HG02973 (cell line): ENCODE measurements around the gene LGALSL.
"Not testable (repeated sequence)": the region's sequence is repeated elsewhere in the genome, so short reads cannot be mapped to it uniquely, and the experiment has no call there.

Experiments used
- ATAC-seq: cut with Tn5 transposase; IDR thresholded peaks from one replicate; pipeline ENCODE4 v1.9.1; 2021; ENCODE audit warnings: moderate library complexity; ENCODE audit not compliant: unreplicated experiment

Gene LGALSL

GRCh38 chr2:64442277-64442676, 11.7 kb upstream of the LGALSL start:
- no peak for ATAC-seq

- no peak for ATAC-seq
Measured at GRCh38 chr2:64442801-64443429, 11.0 kb upstream of the LGALSL start.

GRCh38 chr2:64445970-64446369, 8.0 kb upstream of the LGALSL start:
- not testable (repeated sequence) for ATAC-seq

GRCh38 chr2:64447317-64448040, 6.5 kb upstream of the LGALSL start:
- ATAC-seq, result no peak

- ATAC-seq, result no peak
Measured at GRCh38 chr2:64448041-64448426, 5.9 kb upstream of the LGALSL start.

- no peak for ATAC-seq
Measured at GRCh38 chr2:64451051-64451450, 2.9 kb upstream of the LGALSL start.

- peak; percentile 55 for ATAC-seq
Measured at GRCh38 chr2:64454386-64455332, 697 bp downstream of the LGALSL start.

GRCh38 chr2:64455545-64455944, 1.6 kb downstream of the LGALSL start:
- no peak for ATAC-seq

- no peak for ATAC-seq
Measured at GRCh38 chr2:64456293-64456692, 2.3 kb downstream of the LGALSL start.

GRCh38 chr2:64457524-64457923, 3.6 kb downstream of the LGALSL start:
- ATAC-seq, result no peak

- no peak for ATAC-seq
Measured at GRCh38 chr2:64459575-64459974, 5.6 kb downstream of the LGALSL start.

- no peak for ATAC-seq
Measured at GRCh38 chr2:64460330-64460729, 6.4 kb downstream of the LGALSL start.

- ATAC-seq, result no peak
Measured at GRCh38 chr2:64461271-64462058, 7.5 kb downstream of the LGALSL start.

GRCh38 chr2:64462171-64462570, 8.2 kb downstream of the LGALSL start:
- ATAC-seq, result no peak

- no peak for ATAC-seq
Measured at GRCh38 chr2:64462940-64463700, 9.2 kb downstream of the LGALSL start.

GRCh38 chr2:64463781-64464180, 9.8 kb downstream of the LGALSL start:
- ATAC-seq, result no peak

GRCh38 chr2:64466478-64467085, 12.6 kb downstream of the LGALSL start:
- no peak for ATAC-seq

- no peak for ATAC-seq
Measured at GRCh38 chr2:64467096-64467843, 13.3 kb downstream of the LGALSL start.

GRCh38 chr2:64469261-64469660, 15.3 kb downstream of the LGALSL start:
- ATAC-seq, result no peak
